Left colon (tissue), 2 donors: ENCODE results near the gene STRA6. TPM values are rescaled to one million over a fixed set of nuclear protein-coding genes. Genes with fewer than 3 reads are reported as not detected.

Experiments
- ATAC-seq: fragments of 200-7000 bp; cut with Tn5 transposase; one replicate; pipeline ENCODE4 v1.9.1; 2020; ENCODE audit warnings: mild to moderate bottlenecking, moderate library complexity
- DNase-seq, 2 donors: peaks; one replicate each; pipeline ENCODE4 v3.0.0-alpha.2; 2020
- intact Hi-C, 2 donors: fragments of 100-400 bp; cut with DNase I in 1 of 2; cut with micrococcal nuclease in 1 of 2; formaldehyde crosslinking; loops; one replicate each; pipeline versions ENCODE4 v1.11.2 to v1.14.0; 2022; cut with DNase I, micrococcal nuclease
- total RNA-seq, 2 donors: library from RNA; stranded (reverse); fragmentation: NEBNext Ultra II Directional; extraction: Animal tissue kit (Norgen Biotek cat#: 25700); gene quantifications; one replicate each; pipeline ENCODE4 v1.2.1, GENCODE V29; 2021
- donor health status: DM: no; HTN: no; CAD: no.
- donor health status: DM: yes; HTN: yes; CAD: no.

STRA6 gene
- total RNA-seq, 2 donors from 2014 or later, result not detected

GRCh38 chr15:74188216-74188615, 14.4 kb downstream of the STRA6 start:
- DNase-seq (no peak), ATAC-seq (no peak)
- intact Hi-C loops, result no loop called here

DNA sequence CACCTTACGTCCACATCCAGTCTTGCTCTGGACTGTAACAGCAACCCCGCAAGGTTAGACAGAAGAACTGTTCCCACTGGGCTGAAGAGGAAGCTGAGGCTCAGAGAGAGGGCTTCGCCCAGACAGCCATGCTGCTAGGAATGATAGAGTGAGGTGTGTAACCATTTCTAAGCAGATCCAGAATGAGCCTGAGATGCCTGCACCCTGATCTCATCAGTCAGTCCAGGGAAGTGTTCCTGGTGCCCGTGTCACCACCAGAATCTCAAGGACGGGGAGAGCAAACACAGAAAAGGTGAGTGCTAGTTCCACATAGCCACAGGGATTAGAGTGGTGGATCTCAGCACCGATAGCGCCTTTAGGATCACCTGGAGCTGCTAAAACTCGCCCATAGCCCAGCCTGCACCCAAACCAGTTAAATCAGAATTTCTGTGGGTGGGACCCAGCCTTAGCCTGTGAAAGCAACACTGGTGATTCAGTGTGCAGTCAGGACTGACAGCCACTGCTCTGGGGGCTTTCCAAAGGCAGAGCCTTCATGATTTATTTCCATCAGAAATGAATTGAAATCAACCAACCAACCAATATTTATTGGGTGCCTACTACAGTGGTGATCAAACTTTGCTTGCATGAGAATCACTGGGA, 16.8 kb downstream of the STRA6 start:
- no peak for ATAC-seq
- intact Hi-C loops, result no loop called here
- DNase-seq, result no peak

- intact Hi-C loops, result no loop called here
- no peak for DNase-seq
- ATAC-seq, result no peak
These were observed 17.9 kb downstream of the STRA6 start for GRCh38 chr15:74184582-74185091.

GRCh38 chr15:74182131-74182530, 20.5 kb downstream of the STRA6 start:
- intact Hi-C loops, result no loop called here
- ATAC-seq (no peak), DNase-seq (no peak)

DNA sequence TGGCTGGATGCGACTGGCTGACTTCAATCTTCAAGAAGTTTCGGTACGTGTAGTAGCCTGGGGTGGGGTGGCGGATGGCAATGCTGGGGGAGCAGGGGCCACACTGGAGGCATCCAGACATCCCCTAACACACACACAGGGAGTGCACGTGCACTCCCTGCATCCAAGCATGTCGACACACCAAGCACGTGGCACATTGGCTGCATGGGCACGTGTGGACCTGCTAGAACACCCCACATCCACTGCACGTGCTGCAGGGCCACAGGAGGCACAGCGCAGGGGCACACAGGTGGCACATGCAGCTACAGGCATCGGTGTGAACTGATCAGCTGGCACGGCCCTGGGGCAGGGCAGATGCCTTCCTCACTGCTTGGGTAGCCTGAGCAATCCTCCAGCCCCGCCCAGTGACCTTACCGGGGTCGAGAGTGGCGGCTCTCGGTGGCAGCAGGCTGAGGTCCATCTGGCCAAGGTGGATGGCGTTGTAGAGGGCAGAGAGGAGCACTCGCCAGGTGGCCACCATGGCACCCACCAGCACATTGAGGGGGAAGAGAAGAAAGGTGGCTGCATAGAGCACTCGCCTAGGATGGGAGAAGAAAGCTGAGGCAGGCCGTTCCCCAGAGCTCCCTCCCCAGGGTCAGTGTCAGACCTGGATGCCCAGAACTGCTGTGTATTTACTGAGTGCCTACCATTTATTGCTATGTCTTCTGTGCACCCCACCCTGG, 21.5 kb downstream of the STRA6 start:
- DNase-seq (no peak), ATAC-seq (no peak)
- intact Hi-C loops, result no loop called here

GRCh38 chr15:74179983-74180880, 22.4 kb downstream of the STRA6 start:
- intact Hi-C loops, result no loop called here
- ATAC-seq, result no peak
- no peak for DNase-seq

- ATAC-seq, result no peak
- DNase-seq, result peak in 1 of 2 donors; percentile 16
- intact Hi-C loops, result no loop called here
These were observed 23.3 kb downstream of the STRA6 start for GRCh38 chr15:74179101-74179841.

- DNase-seq (peak in 1 of 2 donors; percentile 5), ATAC-seq (no peak)
- intact Hi-C loops, result no loop called here
These were observed 24.1 kb downstream of the STRA6 start for GRCh38 chr15:74178326-74179100.

DNA sequence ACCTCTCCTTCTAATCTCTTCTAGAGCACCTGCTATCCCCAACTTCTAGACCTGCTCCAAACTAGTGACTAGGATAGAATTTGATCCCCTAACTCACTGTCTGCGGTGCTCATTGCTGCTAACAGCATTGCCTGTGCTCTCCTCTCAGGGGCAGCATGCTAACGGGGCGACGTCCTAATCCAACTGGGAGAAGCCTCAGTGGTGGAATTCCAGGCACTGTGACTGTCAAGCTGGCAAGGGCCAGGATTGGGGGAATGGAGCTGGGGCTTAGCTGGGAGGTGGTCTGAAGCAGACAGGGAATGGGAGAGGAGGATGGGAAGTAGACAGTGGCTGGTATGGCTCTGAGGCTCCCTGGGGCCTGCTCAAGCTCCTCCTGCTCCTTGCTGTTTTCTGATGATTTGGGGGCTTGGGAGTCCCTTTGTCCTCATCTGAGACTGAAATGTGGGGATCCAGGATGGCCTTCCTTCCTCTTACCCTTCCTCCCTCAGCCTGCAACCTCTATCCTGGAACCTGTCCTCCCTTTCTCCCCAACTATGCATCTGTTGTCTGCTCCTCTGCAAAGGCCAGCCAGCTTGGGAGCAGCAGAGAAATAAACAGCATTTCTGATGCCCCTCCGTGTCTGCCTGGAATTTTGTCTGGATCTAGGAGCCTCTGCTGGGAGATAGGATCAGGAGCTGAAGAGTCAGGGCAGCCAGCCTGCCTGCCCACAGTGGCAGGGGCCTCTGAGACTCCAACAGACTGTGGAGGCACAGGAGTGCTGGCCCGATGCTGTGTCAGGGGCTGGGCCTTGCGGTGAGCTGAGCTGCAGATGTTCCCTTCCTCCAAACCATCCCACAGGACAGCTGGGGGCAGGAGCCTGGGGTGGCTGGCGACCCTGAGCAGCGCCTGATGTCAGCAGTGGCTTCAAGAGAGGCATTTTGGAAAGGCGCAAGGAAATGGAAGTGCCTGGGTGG, 26.0 kb downstream of the STRA6 start:
- peak in 1 of 2 donors; percentile 9 for DNase-seq

DNA sequence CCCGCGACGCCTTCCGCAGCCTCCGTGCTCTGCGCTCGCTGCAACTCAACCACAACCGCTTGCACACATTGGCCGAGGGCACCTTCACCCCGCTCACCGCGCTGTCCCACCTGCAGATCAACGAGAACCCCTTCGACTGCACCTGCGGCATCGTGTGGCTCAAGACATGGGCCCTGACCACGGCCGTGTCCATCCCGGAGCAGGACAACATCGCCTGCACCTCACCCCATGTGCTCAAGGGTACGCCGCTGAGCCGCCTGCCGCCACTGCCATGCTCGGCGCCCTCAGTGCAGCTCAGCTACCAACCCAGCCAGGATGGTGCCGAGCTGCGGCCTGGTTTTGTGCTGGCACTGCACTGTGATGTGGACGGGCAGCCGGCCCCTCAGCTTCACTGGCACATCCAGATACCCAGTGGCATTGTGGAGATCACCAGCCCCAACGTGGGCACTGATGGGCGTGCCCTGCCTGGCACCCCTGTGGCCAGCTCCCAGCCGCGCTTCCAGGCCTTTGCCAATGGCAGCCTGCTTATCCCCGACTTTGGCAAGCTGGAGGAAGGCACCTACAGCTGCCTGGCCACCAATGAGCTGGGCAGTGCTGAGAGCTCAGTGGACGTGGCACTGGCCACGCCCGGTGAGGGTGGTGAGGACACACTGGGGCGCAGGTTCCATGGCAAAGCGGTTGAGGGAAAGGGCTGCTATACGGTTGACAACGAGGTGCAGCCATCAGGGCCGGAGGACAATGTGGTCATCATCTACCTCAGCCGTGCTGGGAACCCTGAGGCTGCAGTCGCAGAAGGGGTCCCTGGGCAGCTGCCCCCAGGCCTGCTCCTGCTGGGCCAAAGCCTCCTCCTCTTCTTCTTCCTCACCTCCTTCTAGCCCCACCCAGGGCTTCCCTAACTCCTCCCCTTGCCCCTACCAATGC, 27.1 kb downstream of the STRA6 start:
- DNase-seq, result peak in 1 of 2 donors; percentile 21
- intact Hi-C loops, result no loop called here
- ATAC-seq, result no peak

More for the DNA sequence above, 26.0 kb downstream of the STRA6 start:
- intact Hi-C loops, result no loop called here
- ATAC-seq, result no peak

GRCh38 chr15:74174958-74175253, 27.7 kb downstream of the STRA6 start:
- DNase-seq (no peak), ATAC-seq (no peak)
- intact Hi-C loops, result no loop called here

- intact Hi-C loops, result no loop called here
- DNase-seq, result no peak
- ATAC-seq, result no peak
These were observed 28.2 kb downstream of the STRA6 start for GRCh38 chr15:74174219-74174957.

DNA sequence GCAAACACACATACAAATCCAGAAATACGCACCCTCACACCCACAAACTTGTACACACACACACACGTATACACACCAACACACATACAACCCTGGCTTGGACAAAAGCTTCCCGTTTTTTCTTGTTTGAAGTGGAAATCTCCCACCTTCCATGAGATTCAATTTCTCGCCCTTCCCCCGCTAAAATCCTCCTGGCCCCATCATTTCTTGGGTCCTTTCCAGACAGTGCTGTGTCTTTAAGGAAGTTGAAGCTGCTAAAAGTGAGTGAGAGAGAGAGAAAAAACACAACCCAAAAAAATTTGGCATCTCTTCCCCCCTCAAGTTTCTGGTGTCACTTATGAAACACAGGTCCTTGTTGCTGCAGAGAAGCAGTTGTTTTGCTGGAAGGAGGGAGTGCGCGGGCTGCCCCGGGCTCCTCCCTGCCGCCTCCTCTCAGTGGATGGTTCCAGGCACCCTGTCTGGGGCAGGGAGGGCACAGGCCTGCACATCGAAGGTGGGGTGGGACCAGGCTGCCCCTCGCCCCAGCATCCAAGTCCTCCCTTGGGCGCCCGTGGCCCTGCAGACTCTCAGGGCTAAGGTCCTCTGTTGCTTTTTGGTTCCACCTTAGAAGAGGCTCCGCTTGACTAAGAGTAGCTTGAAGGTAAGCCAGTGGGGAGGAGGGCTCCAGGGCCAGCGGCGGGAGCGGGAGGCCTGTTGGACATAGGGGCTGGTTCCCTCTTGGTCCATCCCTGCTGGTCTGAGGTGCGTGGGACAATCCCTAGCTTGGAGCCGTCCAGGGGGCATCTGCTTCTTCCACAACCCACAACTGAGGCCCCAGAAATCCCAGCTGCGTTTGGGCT, 29.0 kb downstream of the STRA6 start, which contains the start of gene ISLR:
TSS of gene ISLR (plus strand) at position 331 of the 839 bp plus-strand sequence. CDS start 1,149 bp downstream, outside the sequence.
- ATAC-seq, result no peak

DNA sequence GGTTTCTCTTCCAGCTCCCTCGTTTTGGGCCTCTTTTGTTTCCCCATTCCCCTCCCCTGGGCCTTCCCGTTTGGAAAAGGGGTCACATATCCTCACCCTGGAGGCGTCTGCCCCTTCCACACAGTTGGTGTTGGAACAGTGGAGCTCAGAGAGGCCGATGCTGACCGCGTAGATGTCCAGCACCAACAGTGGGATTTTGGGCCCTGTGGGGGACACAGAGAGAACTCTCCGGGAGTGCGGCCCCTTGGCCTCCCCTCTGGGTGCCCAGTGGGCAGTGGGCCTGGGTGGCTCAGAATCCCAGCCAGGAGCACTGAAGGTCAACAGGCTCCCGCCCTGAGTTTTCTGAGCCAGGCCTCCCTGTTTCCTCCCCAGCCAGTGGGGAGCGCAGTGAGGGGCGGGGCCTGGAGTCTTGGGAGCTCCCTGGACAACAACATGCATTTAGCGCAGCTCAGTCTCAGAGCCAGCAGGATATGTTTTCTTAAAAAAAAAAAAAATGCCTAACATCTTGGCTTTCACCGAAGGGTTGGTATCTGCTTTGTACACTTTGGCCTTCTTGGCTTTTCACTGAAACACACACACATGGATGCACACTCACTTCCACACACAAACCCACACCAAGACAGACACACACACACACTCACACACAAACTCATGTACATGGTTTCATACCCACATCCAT, 29.7 kb downstream of the STRA6 start:
- peak in 1 of 2 donors; percentile 42 for DNase-seq
- peak; percentile 45 for ATAC-seq
- intact Hi-C loops, result no loop called here

More for the DNA sequence above, 29.0 kb downstream of the STRA6 start, which contains the start of gene ISLR:
- intact Hi-C loops, result no loop called here
- DNase-seq, result no peak
